RPMI8226 (cell line): ENCODE results near the gene CCDC136.

Experiments used
- DNase-seq: peaks from one replicate; pipeline ENCODE4 v3.0.0-alpha.2; 2015

CCDC136 gene

DNA sequence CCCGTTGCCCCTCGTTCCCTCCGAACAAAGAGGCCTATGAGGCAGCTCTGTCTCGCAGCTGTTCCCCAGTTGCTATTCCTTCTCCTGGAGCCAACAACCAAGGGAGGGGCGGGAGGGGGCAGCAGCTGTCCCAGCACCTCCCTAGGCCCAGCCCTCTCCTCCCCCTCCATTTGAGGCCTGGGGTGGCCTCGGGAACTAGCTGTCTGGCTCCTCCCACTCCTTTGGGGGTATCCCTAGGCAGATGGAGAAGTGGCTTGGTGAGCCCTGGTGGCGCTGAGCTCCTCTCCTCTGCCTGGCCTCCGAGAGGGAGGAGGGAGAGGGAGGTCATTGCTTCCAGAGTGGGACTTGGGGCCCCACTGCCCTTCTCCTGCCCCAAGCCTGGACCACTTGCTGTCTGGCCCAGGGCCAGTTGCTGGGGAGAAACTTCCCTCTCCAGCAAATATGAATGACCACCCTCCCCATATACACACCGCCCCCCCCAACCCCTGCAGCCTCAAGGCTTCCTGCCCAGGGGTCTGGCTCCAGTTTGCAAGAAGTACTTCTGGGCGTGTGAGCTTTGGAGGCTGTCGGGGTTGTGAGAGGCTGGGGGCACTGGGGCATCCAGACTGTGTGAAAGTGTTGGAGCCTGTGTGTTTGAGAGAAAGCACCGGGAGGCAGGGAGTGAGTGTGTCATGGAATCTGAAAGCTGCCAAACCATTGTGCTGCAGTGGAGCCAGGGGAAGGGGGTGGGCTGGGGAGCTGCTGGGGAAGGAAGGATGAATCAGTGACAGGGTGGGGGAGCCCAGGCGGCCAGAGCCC, 41.6 kb downstream of the CCDC136 start:
- no peak for DNase-seq

DNA sequence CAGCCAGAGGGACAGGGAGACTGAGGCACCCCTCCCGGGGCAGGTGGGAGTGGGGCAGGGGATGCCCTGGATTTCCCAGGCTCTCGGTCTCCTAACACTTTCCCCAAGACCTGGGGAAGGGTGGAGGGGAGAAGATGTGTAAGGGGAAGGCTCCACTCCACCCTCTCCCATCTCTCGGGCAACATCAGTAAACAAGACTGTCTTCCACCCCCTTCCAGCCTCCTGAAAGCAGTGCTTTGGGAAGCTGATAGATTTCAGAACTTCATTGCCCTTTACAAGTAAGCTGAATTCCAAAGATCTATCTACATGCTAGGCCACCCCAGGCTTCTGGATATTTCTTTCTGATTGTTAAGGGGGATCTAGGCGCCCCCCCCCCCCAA, 42.2 kb downstream of the CCDC136 start:
- DNase-seq: no peak

DNA sequence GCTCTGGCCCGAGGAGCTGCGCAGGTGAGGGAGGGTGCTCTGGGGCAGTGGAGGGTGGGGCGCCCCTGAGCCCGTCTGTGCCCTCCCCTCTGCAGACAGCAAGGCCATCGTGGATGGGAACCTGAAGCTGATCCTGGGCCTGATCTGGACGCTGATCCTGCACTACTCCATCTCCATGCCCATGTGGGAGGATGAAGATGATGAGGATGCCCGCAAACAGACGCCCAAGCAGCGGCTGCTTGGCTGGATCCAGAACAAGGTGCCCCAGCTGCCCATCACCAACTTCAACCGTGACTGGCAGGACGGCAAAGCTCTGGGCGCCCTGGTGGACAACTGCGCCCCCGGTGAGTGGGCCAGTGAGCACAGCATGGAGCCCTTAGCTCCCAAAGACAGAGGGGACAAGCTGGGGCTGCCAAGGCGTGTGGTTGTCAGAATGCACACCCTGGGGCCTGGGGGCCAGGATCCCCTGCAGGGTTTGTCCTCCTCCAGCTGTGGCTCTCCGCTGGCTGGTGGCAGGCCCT, 43.5 kb downstream of the CCDC136 start:
- DNase-seq: no peak

DNA sequence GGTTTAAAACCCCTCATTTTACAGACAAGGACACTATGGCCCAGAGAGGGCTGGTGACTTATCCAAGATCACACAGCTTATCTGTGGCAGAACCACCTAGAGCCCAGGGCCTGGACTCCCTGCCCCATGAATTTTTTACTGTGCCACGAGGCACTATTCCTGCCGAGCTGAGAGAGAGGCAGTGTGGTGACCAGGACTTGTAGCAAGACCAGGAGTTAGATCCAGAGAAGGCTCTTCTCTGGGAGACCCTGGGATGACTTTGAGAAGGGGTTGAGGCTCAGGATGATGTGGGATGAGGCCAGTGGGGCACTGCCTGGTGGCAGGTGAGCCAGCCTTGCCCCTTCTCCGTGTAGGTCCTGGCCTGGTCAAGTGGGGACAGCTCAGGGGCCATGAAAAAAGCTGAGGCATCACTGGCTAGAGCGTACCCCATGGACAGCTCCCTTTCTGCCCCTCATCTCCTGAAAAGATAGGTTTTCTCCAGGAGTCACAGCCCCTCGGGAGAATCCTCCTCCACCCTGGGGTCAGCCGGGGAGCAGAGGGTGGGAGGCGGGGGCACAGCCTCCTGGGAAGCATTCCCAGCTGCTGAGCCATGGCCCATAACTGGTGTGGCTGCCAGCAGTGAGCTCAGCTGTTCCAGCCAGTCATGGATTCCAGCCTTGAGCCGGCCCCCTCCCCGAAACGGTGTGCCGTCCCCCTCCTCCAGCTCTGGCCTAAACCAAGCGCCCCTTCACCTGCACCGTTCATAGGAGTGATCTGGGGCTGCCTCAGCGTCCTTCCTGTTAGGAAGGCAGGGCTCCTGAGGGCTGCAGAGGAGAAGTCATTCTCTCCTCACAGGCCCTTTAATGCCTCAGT, 44.2 kb downstream of the CCDC136 start:
- DNase-seq: no peak

DNA sequence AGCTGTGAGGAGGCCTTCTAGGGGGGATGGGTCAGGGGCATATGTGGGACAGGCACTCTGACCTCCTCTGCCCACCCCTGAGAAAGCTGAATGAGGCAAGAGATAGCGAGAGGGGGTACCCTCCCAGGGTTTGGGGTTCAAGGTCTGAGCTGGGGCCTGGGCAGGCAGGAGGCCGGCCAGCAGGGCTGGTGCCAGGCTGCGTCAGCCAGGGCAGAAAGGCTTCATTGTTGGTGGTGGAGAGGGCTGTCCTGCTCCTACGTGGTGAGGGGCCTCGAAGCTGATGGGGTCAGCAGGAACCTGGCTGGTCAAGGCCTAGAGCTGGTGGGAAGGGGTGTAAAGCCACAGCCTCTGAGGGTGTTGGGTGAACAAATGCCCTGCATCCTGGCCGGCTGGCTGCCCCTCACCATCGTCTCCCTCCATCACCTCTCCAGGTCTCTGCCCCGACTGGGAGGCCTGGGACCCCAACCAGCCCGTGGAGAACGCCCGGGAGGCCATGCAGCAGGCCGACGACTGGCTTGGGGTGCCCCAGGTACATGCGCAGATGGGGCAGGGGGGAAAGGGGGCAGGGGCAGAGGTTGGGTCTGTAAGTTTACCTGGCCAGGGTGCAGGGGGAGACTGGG, 45.1 kb downstream of the CCDC136 start:
- no peak for DNase-seq

DNA sequence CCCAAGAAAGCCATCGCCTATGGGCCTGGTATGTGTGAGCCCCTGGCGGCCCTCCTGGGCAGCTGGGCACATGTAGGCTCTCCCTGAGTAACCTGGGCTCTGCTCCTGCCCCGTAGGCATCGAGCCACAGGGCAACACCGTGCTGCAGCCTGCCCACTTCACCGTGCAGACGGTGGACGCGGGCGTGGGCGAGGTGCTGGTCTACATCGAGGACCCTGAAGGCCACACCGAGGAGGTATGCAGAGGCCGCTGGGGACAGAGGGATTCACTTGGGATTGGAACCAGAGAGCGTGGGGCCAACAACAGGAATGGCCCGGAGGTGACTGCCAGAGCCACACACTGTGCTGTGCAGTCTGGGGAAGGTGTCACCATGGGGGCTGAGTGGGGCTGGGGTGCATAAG, 45.8 kb downstream of the CCDC136 start:
- no peak for DNase-seq

DNA sequence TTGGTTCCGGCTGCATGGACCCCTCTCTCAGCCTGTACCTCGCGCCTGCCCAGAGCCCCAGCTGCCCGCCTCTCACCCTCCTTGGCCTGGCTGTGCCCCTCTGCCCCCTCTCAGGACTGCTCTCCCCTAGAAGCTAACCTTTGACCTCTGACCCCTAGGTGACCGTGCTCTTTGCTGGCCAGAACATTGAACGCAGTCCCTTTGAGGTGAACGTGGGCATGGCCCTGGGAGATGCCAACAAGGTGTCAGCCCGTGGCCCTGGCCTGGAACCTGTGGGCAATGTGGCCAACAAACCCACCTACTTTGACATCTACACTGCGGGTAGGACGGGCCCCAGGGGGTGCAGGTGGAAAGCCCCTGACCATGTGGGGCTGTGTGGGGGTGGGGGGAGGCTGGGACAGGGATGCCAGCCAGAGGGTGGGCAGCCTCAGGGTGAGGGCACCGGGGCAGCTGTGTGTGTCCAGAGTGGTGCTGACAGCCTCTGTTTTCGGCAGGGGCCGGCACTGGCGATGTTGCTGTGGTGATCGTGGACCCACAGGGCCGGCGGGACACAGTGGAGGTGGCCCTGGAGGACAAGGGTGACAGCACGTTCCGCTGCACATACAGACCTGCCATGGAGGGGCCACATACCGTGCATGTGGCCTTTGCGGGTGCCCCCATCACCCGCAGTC, 46.5 kb downstream of the CCDC136 start:
- DNase-seq: no peak

DNA sequence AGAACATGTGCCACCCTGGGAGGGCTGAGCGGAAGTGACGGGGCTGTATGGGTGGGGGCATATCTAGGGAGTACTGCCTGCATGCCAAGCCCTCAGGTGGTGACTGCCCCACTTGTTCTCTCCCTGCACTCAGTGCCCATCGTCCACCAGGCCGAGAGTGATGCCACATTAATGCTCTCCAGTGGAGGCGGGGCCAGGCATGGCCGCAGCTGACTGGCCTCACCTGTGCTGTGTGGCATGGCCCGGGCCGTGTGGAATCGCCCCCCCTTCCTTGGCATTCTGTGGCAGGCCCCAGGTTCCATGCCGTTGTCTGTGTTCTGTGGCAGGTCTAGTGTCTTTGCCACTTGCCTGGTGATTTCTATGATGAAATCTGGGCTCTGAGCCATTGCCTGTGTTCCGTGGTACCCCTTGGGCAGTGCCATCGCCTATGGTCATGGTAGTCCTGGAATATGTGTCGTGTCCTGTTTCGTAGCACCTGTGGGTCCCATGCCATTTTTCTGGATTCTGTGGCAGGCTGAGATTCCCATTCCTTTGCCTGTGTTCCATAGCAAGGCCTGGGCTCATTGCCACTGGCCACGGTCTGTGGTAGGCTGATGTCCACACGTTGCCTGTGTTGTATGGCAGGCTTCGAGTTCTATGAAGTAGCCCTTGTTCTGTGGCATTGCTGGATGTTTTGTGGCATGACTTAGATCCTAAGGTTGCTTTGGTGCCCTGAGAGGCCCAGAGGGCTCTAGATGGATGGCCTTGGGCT, 47.4 kb downstream of the CCDC136 start:
- DNase-seq: no peak

DNA sequence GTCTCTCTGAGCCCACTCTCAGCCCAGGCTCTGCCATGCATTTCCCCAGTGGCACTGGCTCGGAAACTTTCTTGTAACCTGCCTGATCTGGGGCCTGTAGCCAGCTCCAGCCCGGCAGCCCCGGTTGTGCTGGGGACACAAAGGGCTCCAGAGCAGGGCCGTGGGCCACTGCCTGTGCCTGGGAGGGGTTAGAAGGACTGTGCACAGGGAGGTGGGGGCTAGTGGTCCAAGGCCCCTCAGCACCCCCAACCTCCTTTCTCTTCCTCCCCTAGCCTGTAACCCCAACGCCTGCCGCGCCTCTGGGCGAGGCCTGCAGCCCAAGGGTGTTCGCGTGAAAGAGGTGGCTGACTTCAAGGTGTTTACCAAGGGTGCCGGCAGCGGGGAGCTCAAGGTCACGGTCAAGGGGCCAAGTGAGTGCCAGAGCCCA, 48.0 kb downstream of the CCDC136 start:
- no peak for DNase-seq

DNA sequence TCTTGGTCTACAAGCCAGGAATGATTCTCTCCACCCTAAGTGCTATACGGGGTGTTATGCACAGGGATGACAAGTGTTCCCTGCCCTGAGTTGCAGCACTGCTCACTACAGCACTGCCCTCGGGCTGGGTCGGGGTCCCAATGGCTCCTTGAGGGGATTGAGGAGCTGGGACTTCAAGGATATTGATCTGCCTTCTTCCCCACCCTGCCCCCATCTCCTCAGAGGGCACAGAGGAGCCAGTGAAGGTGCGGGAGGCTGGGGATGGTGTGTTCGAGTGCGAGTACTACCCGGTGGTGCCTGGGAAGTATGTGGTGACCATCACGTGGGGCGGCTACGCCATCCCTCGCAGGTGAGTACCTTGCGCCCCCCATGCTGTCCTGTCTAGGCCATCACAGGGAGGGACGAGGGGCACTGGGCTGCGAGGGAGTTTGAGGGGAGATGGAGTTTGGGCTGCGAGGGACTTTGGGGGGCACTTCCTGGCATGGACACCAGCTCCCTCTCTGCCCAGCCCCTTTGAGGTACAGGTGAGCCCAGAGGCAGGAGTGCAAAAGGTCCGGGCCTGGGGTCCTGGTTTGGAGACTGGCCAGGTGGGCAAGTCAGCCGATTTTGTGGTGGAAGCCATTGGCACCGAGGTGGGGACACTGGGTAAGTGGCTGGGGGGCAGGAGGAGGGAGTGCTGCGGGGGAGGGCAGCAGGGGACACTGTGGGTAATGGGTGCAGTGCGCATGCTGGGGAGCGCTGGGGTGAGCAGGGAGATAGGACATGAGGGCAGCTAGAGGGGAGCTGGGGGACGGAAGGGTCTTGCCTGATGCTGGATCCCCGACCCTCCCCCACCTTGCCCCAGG, 48.8 kb downstream of the CCDC136 start:
- DNase-seq: no peak

DNA sequence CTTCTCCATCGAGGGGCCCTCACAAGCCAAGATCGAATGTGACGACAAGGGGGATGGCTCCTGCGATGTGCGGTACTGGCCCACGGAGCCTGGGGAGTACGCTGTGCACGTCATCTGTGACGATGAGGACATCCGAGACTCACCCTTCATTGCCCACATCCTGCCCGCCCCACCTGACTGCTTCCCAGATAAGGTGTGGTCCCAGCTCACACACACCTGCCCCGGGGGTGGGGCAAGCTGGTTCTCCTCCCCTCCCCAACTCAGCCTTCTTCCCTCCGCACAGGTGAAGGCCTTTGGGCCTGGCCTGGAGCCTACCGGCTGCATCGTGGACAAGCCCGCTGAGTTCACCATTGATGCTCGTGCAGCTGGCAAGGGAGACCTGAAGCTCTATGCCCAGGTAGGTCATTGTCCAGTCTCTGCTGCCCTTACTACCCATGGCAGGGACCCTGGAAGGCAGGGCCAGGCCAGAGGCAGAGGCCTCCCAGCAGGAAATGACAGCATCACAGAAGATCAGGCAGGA, 49.5 kb downstream of the CCDC136 start:
- DNase-seq: no peak

DNA sequence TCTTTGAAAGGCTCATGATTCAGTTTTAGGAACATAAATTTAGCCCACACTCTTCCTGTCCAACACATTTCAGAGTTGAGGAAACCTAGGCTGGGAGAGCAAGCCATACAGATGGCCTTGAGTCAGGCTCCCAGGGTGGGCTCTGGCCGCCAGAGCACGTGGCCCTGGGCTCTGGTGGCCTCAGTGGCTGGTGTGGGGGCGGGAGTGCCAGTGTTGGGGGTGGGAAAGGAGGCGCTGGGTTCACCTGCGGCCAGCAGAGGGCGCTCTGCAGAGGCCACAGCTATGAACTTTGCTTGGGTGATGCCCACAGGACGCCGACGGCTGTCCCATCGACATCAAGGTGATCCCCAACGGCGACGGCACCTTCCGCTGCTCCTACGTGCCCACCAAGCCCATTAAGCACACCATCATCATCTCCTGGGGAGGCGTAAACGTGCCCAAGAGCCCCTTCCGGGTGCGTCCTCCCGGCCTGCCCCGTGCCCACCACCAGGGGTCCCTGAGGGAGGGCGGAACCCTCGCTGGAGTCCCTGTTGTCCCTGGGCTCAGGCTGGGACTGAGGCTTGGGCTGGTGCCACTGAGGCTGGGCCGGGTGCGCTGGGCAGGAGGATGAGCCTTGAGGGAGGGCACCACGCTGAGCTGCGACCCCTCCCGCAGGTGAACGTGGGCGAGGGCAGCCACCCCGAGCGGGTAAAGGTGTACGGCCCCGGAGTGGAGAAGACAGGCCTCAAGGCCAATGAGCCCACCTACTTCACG, 50.3 kb downstream of the CCDC136 start:
- peak; percentile 78 for DNase-seq

DNA sequence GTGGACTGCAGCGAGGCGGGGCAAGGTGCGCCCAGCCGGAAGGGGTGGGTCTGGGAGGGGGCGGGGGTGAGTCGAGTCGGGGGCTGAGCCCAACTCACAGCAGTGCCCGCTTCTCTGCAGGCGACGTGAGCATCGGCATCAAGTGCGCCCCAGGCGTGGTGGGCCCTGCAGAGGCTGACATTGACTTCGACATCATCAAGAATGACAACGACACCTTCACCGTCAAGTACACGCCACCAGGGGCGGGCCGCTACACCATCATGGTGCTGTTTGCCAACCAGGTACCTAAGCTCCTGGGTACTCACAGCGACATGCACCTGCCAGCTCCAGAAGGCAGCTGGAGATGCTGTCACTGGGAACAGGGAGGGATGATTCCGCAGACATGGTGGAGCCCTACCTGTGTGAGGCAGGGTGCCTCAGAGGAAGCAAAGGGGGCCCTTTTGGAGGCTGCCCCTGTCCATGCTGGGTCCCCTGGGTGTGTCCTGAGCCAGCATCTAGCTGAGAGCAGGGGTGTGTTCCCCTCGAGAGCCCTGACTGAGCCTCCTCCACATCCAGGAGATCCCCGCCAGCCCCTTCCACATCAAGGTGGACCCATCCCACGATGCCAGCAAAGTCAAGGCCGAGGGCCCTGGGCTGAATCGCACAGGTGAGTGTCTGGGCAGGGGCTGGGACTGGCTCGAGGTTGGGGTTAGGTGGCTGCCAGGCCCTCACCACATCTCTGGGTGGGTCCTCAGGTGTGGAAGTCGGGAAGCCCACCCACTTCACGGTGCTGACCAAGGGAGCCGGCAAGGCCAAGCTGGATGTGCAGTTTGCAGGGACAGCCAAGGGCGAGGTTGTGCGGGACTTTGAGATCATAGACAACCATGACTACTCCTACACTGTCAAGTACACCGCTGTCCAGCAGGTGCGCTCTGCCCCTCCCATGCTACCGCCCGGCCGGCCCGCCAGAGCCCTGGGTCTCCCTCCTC, 51.2 kb downstream of the CCDC136 start:
- DNase-seq: no peak

DNA sequence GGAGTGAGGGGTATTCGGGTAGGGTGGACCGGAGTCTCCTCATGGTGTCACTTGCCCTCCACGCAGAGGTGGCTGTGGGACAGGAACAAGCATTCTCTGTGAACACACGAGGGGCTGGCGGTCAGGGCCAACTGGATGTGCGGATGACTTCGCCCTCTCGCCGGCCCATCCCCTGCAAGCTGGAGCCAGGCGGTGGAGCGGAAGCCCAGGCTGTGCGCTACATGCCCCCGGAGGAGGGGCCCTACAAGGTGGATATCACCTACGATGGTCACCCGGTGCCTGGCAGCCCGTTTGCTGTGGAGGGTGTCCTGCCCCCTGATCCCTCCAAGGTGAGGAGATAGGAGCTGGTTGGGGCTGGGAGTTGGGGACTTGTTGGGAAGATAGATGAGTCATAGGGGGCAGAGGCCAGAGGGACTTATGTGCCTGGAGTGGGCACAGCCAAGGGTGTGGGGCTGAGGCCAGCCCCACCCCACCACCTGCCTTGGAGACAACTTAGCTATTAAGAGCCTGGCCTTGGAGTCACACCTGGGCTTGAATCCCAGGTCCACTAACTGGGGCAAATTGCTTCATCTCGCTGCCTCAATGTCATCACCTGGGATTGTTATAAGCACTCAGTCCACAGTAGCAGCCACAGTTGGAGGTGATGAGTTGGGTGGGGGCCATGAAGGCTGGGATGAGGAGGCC, 52.3 kb downstream of the CCDC136 start:
- no peak for DNase-seq

DNA sequence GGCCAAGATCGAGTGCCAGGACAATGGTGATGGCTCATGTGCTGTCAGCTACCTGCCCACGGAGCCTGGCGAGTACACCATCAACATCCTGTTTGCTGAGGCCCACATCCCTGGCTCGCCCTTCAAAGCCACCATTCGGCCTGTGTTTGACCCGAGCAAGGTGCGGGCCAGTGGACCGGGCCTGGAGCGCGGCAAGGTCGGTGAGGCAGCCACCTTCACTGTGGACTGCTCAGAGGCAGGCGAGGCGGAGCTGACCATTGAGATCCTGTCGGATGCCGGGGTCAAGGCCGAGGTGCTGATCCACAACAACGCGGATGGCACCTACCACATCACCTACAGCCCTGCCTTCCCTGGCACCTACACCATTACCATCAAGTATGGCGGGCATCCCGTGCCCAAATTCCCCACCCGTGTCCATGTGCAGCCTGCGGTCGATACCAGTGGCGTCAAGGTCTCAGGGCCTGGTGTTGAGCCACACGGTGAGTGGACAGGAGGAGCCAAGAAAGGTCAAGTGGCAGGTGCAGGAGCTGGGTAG, 53.1 kb downstream of the CCDC136 start:
- no peak for DNase-seq

DNA sequence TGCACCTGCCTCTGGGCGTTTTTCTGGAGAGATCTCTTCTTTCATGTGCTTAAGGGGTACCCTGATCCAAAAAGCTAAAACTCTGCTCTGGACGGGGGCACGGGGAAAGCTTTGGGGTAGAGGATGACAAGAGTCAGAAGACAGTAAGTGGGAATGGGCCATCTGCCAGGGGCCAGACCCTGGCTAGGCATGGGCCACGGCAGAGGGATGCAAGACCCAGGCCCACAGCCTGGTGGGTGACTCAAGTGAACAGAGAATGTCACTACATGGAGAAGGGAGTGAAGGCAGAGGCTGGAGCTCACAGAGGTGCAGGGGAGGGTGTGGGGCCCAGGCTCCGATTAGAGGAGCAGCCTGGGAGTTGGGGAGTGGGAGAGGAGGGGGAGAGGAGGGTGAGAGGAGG, 53.7 kb downstream of the CCDC136 start:
- DNase-seq: no peak

DNA sequence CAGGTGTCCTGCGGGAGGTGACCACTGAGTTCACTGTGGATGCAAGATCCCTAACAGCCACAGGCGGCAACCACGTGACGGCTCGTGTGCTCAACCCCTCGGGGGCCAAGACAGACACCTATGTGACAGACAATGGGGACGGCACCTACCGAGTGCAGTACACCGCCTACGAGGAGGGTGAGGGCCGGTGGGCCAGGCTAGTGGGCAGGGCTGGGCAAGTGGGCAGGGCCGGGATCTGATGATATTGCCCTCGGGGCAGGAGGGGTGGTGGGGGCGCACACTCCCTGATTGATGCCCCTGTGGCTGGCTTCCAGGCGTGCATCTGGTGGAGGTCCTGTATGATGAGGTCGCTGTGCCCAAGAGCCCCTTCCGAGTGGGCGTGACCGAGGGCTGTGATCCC, 54.2 kb downstream of the CCDC136 start:
- no peak for DNase-seq
